GM10847 (cell line): Measurements from ENCODE around the gene LGI1.

Source experiments
- POLR2A ChIP-seq: IDR thresholded peaks from 2 replicates; pipeline ENCODE4 v1.6.1; 2011; ENCODE audit not compliant: insufficient read length; ENCODE audit errors: extremely low read depth

Gene LGI1

GRCh38 chr10:93816123-93816747, 58.5 kb downstream of the LGI1 start:
- TF ChIP-seq POLR2A, result no peak

- no peak for TF ChIP-seq POLR2A
Measured at GRCh38 chr10:93818086-93818485, 60.4 kb downstream of the LGI1 start.

- no peak for TF ChIP-seq POLR2A
Measured at GRCh38 chr10:93819520-93819919, 61.8 kb downstream of the LGI1 start.

- TF ChIP-seq POLR2A, result no peak
Measured at GRCh38 chr10:93820434-93820833, 62.7 kb downstream of the LGI1 start.

- TF ChIP-seq POLR2A, result no peak
Measured at GRCh38 chr10:93821051-93821772, 63.5 kb downstream of the LGI1 start.

GRCh38 chr10:93826355-93826754, 68.6 kb downstream of the LGI1 start:
- TF ChIP-seq POLR2A, result no peak

- no peak for TF ChIP-seq POLR2A
Measured at GRCh38 chr10:93827056-93827804, 69.5 kb downstream of the LGI1 start.

GRCh38 chr10:93835770-93836169, 78.0 kb downstream of the LGI1 start:
- no peak for TF ChIP-seq POLR2A

GRCh38 chr10:93837822-93838221, 80.1 kb downstream of the LGI1 start:
- TF ChIP-seq POLR2A, result no peak

- no peak for TF ChIP-seq POLR2A
Measured at GRCh38 chr10:93838278-93838677, 80.5 kb downstream of the LGI1 start.

GRCh38 chr10:93841961-93842360, 84.2 kb downstream of the LGI1 start:
- no peak for TF ChIP-seq POLR2A

- no peak for TF ChIP-seq POLR2A
Measured at GRCh38 chr10:93844979-93845626, 87.4 kb downstream of the LGI1 start.
